HCT116 (cell line): ENCODE results near the gene PLCD4. TPM values are rescaled to one million over a fixed set of nuclear protein-coding genes. Genes with fewer than 3 reads are reported as not detected.

Experiments
- ATAC-seq: fragments of 200-7000 bp; cut with Tn5 transposase; 2 replicates; pipeline ENCODE4 v1.9.1; 2020; ENCODE audit warnings: mild to moderate bottlenecking, moderate library complexity
- BruUV-seq: library from RNA; stranded (reverse); fragments of 400-500 nt; replicated peaks from 2 replicates; lab custom pipeline; 2021; lab: Mats Ljungman, UMichigan
- CTCF ChIA-PET: fragments of 300-600 bp; sonication (Branson Sonifier 250); formaldehyde crosslinking; loops from one replicate; lab custom pipeline; 2021; ENCODE audit warnings: antibody characterized with exemption; lab: Charles Lee
- POLR2A ChIA-PET: fragments of 300-600, 350-600 bp; sonication (Branson Sonifier 250); formaldehyde crosslinking; loops from one replicate; lab custom pipeline; 2021; ENCODE audit warnings: antibody characterized with exemption; lab: Charles Lee
- RAD21 ChIA-PET, 2 experiments: fragments of 300-600 bp; sonication (Branson Sonifier 250); formaldehyde crosslinking; loops; one replicate each; lab custom pipeline; 2023; ENCODE audit warnings: low total read pairs in 2 of 2; ENCODE audit not compliant: uncharacterized antibody in 2 of 2, unreplicated experiment in 2 of 2, low non-redundant PET in 1 of 2; lab: Charles Lee
- DNase-seq: peaks from one replicate; pipeline ENCODE4 v3.0.0-alpha.2; 2010; ENCODE audit warnings: low read depth, low spot score
- H2AFZ ChIP-seq: fragments of 200-600 bp; shearing (Covaris generic), sonication (generic); 2 replicates; pipeline ENCODE4 v1.6.1; 2017; ENCODE audit warnings: low read depth, mixed run types, mixed read lengths, antibody characterized with exemption, low read length; ENCODE audit not compliant: poor library complexity, severe bottlenecking
- H3K27ac ChIP-seq: 2 replicates; pipeline ENCODE4 v1.5.1; 2012; ENCODE audit warnings: low read depth, low read length
- H3K27me3 ChIP-seq: fragments of 200-600 bp; sonication (generic); 2 replicates; pipeline ENCODE4 v1.6.1; 2016; ENCODE audit warnings: mixed run types, low read length, mixed read lengths; ENCODE audit not compliant: insufficient read depth
- H3K36me3 ChIP-seq, 2 experiments: fragments of 200-500 bp in 1 of 2; fragments of 200-600 bp in 1 of 2; sonication (Bioruptor generic) in 1 of 2; sonication (generic) in 1 of 2; 2 replicates each; pipeline versions ENCODE4 v1.5.1 to v1.6.1; 2014 to 2016; ENCODE audit warnings: low read length in 2 of 2, inconsistent platforms in 1 of 2, mixed read lengths in 1 of 2, mixed run types in 1 of 2; ENCODE audit not compliant: insufficient read depth in 2 of 2, control insufficient read depth in 1 of 2
- H3K4me1 ChIP-seq, 2 experiments: fragments of 200-600 bp in 1 of 2; sonication (generic) in 1 of 2; 2 replicates each; pipeline versions ENCODE4 v1.5.1 to v1.6.1; 2012 to 2017; ENCODE audit warnings: low read length in 2 of 2, inconsistent platforms in 1 of 2, mild to moderate bottlenecking in 1 of 2, mixed read lengths in 1 of 2, mixed run types in 1 of 2, moderate library complexity in 1 of 2; ENCODE audit not compliant: insufficient read depth in 2 of 2, control insufficient read depth in 1 of 2
- H3K4me2 ChIP-seq: fragments of 200-600 bp; sonication (generic); 2 replicates; pipeline ENCODE4 v1.6.1; 2017; ENCODE audit warnings: mixed run types, low read length, mixed read lengths
- H3K4me3 ChIP-seq, 2 experiments: fragments of 200-600 bp in 1 of 2; sonication (generic) in 1 of 2; replicated peaks in 1 of 2; 2 replicates each; pipeline ENCODE4 v1.5.1; 2011 to 2016; ENCODE audit warnings: low read length in 2 of 2, control low read depth in 1 of 2, low read depth in 1 of 2, mild to moderate bottlenecking in 1 of 2, mixed read lengths in 1 of 2, mixed run types in 1 of 2
- H3K79me2 ChIP-seq: fragments of 200-600 bp; sonication (generic); 2 replicates; pipeline ENCODE4 v1.6.1; 2017; ENCODE audit warnings: mild to moderate bottlenecking, mixed run types, low read length, moderate library complexity, mixed read lengths; ENCODE audit not compliant: insufficient read depth
- H3K9ac ChIP-seq: fragments of 200-600 bp; sonication (generic); 2 replicates; pipeline ENCODE4 v1.6.1; 2016; ENCODE audit warnings: low read length, mixed read lengths
- H3K9me2 ChIP-seq: fragments of 200-600 bp; sonication (generic), shearing (Covaris generic); 2 replicates; pipeline ENCODE4 v1.6.1; 2017; ENCODE audit warnings: mixed run types, mild to moderate bottlenecking, moderate library complexity; ENCODE audit not compliant: insufficient read depth
- H3K9me3 ChIP-seq, 2 experiments: fragments of 200-500 bp in 1 of 2; fragments of 200-600 bp in 1 of 2; sonication (Bioruptor generic) in 1 of 2; sonication (generic) in 1 of 2; 2 replicates each; pipeline ENCODE4 v1.6.1; 2014 to 2017; ENCODE audit warnings: low read length in 2 of 2, mixed read lengths in 2 of 2, inconsistent platforms in 1 of 2, low read depth in 1 of 2, mild to moderate bottlenecking in 1 of 2, mixed run types in 1 of 2, moderate library complexity in 1 of 2; ENCODE audit not compliant: control insufficient read depth in 1 of 2, insufficient read depth in 1 of 2
- H4K20me1 ChIP-seq: fragments of 200-600 bp; sonication (generic), shearing (Covaris generic); 2 replicates; pipeline ENCODE4 v1.6.1; 2017; ENCODE audit warnings: mixed run types, mild to moderate bottlenecking, moderate library complexity; ENCODE audit not compliant: insufficient read depth
- CBX3 ChIP-seq: IDR thresholded peaks from 2 replicates; pipeline ENCODE4 v1.6.1; 2012; ENCODE audit warnings: low read depth
- EGR1 ChIP-seq: IDR thresholded peaks from 2 replicates; pipeline ENCODE4 v1.6.1; 2012; ENCODE audit warnings: low read depth
- ELF1 ChIP-seq: IDR thresholded peaks from 2 replicates; pipeline ENCODE4 v1.6.1; 2012; ENCODE audit warnings: low read depth, borderline replicate concordance
- POLR2A ChIP-seq: IDR thresholded peaks from 2 replicates; pipeline ENCODE4 v1.7.0; 2011; ENCODE audit warnings: borderline replicate concordance; ENCODE audit not compliant: insufficient read depth, insufficient read length; ENCODE audit errors: extremely low read depth
- POLR2AphosphoS5 ChIP-seq: IDR thresholded peaks from 2 replicates; pipeline ENCODE4 v1.6.1; 2011; ENCODE audit warnings: mild to moderate bottlenecking, low read depth, low read length, moderate library complexity
- SIN3A ChIP-seq: IDR thresholded peaks from 2 replicates; pipeline ENCODE4 v1.6.1; 2012; ENCODE audit warnings: low read depth
- intact Hi-C: fragments of 100-400 bp; cut with micrococcal nuclease; formaldehyde crosslinking; loops from 2 replicates; pipeline ENCODE4 v1.10.0; 2022
- total RNA-seq: library from RNA; stranded (reverse); gene quantifications from one replicate; pipeline ENCODE4 v1.2.1, GENCODE V29; 2021; ENCODE audit not compliant: unreplicated experiment
- TF ChIP-seq, protein P1 (sequence below): IDR thresholded peaks from 2 replicates; pipeline ENCODE4 v1.6.1; 2011; ENCODE audit warnings: mild to moderate bottlenecking, low read length, moderate library complexity; ENCODE audit not compliant: insufficient replicate concordance; ENCODE audit errors: extremely low read depth
- TF ChIP-seq, protein P2 (sequence below): IDR thresholded peaks from 2 replicates; pipeline ENCODE4 v1.6.1; 2012; ENCODE audit warnings: low read depth
- TF ChIP-seq, protein P3 (sequence below), 3 experiments: fragments of 200-600 bp in 1 of 3; sonication (generic) in 1 of 3; IDR thresholded peaks in 2 of 3; conservative IDR thresholded peaks in 1 of 3; 2 replicates each; pipeline ENCODE4 v1.5.1; 2012 to 2017; ENCODE audit warnings: low read depth in 2 of 3, low read length in 2 of 3, antibody characterized with exemption in 1 of 3, borderline replicate concordance in 1 of 3, control low read depth in 1 of 3, mild to moderate bottlenecking in 1 of 3, mixed read lengths in 1 of 3, mixed run types in 1 of 3, moderate library complexity in 1 of 3; ENCODE audit not compliant: insufficient read depth in 1 of 3

The PLCD4 gene
- total RNA-seq, 1 experiment from 2014 or later, result 0.64 TPM

- no peaks in the 10 kb centered on the region for H3K27me3 ChIP-seq
- ATAC-seq (no peak), DNase-seq (no peak)
- no TSS peak for BruUV-seq
- H3K4me1 ChIP-seq, result peaks cover 0 to 9% of the 10 kb centered on the region in 2 experiments; a peak in 2 of 4 replicates
- H3K9me2 ChIP-seq, result no peaks in the 10 kb centered on the region
- POLR2A ChIA-PET, result no interaction called here
- CTCF ChIA-PET, result no interaction called here
- no peak overlapping the region for H3K4me2 ChIP-seq
- H3K27ac ChIP-seq, result no peak overlapping the region
- H3K4me3 ChIP-seq, result no peak overlapping the region
- H2AFZ ChIP-seq, result no peak overlapping the region
- no peaks in the 10 kb centered on the region for H3K79me2 ChIP-seq
- H3K9me3 ChIP-seq, result no peaks in the 10 kb centered on the region
- TF ChIP-seq ELF1, result no peak
- TF ChIP-seq SIN3A, result no peak
- TF ChIP-seq, protein P1, sequence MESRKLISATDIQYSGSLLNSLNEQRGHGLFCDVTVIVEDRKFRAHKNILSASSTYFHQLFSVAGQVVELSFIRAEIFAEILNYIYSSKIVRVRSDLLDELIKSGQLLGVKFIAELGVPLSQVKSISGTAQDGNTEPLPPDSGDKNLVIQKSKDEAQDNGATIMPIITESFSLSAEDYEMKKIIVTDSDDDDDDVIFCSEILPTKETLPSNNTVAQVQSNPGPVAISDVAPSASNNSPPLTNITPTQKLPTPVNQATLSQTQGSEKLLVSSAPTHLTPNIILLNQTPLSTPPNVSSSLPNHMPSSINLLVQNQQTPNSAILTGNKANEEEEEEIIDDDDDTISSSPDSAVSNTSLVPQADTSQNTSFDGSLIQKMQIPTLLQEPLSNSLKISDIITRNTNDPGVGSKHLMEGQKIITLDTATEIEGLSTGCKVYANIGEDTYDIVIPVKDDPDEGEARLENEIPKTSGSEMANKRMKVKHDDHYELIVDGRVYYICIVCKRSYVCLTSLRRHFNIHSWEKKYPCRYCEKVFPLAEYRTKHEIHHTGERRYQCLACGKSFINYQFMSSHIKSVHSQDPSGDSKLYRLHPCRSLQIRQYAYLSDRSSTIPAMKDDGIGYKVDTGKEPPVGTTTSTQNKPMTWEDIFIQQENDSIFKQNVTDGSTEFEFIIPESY, result no peak
- TF ChIP-seq POLR2AphosphoS5, result no peak
- no peak for TF ChIP-seq CBX3
- TF ChIP-seq POLR2A, result no peak
- TF ChIP-seq, protein P2, sequence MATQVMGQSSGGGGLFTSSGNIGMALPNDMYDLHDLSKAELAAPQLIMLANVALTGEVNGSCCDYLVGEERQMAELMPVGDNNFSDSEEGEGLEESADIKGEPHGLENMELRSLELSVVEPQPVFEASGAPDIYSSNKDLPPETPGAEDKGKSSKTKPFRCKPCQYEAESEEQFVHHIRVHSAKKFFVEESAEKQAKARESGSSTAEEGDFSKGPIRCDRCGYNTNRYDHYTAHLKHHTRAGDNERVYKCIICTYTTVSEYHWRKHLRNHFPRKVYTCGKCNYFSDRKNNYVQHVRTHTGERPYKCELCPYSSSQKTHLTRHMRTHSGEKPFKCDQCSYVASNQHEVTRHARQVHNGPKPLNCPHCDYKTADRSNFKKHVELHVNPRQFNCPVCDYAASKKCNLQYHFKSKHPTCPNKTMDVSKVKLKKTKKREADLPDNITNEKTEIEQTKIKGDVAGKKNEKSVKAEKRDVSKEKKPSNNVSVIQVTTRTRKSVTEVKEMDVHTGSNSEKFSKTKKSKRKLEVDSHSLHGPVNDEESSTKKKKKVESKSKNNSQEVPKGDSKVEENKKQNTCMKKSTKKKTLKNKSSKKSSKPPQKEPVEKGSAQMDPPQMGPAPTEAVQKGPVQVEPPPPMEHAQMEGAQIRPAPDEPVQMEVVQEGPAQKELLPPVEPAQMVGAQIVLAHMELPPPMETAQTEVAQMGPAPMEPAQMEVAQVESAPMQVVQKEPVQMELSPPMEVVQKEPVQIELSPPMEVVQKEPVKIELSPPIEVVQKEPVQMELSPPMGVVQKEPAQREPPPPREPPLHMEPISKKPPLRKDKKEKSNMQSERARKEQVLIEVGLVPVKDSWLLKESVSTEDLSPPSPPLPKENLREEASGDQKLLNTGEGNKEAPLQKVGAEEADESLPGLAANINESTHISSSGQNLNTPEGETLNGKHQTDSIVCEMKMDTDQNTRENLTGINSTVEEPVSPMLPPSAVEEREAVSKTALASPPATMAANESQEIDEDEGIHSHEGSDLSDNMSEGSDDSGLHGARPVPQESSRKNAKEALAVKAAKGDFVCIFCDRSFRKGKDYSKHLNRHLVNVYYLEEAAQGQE, result no peak
- TF ChIP-seq, protein P3, sequence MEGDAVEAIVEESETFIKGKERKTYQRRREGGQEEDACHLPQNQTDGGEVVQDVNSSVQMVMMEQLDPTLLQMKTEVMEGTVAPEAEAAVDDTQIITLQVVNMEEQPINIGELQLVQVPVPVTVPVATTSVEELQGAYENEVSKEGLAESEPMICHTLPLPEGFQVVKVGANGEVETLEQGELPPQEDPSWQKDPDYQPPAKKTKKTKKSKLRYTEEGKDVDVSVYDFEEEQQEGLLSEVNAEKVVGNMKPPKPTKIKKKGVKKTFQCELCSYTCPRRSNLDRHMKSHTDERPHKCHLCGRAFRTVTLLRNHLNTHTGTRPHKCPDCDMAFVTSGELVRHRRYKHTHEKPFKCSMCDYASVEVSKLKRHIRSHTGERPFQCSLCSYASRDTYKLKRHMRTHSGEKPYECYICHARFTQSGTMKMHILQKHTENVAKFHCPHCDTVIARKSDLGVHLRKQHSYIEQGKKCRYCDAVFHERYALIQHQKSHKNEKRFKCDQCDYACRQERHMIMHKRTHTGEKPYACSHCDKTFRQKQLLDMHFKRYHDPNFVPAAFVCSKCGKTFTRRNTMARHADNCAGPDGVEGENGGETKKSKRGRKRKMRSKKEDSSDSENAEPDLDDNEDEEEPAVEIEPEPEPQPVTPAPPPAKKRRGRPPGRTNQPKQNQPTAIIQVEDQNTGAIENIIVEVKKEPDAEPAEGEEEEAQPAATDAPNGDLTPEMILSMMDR (IDR thresholded peaks at IDR 0.05 in 2 of 3, conservative IDR thresholded peaks at IDR 0.05 in 1 of 3; ENCODE audit: borderline replicate concordance in 1 of 3, insufficient read depth in 1 of 3, low read depth in 2 of 3, low read length in 2 of 3), result no peak
- no peak for TF ChIP-seq EGR1
- no peaks in the 10 kb centered on the region for H3K36me3 ChIP-seq
- H3K9ac ChIP-seq, result no peak overlapping the region
- no peaks in the 10 kb centered on the region for H4K20me1 ChIP-seq
- intact Hi-C loops, result no loop called here
- RAD21 ChIA-PET, result no interaction called here
Observed at GRCh38 chr2:218627939-218628338, 20.2 kb downstream of the PLCD4 start.
